OCI-LY7 (cell line): ENCODE results near the gene MVD. TPM values are rescaled to one million over a fixed set of nuclear protein-coding genes. Genes with fewer than 3 reads are reported as not detected.

ENCODE experiments used
- BruUV-seq: library from RNA; stranded (reverse); fragments of 400-500 nt; replicated peaks from 2 replicates; lab custom pipeline; 2021; lab: Mats Ljungman, UMichigan
- CTCF ChIA-PET: fragments of 300-600 bp; sonication (Branson Sonifier 250); formaldehyde crosslinking; loops from one replicate; lab custom pipeline; 2022; ENCODE audit warnings: antibody characterized with exemption; ENCODE audit not compliant: unreplicated experiment; lab: Charles Lee
- POLR2A ChIA-PET: fragments of 300-600 bp; sonication (Branson Sonifier 250); formaldehyde crosslinking; loops from one replicate; lab custom pipeline; 2022; ENCODE audit warnings: antibody characterized with exemption; lab: Charles Lee
- DNase-seq: peaks from one replicate; pipeline ENCODE4 v3.0.0-alpha.2; 2015; ENCODE audit warnings: low spot score
- H2AFZ ChIP-seq: fragments of 200-600 bp; sonication (generic), shearing (Covaris generic); 2 replicates; pipeline ENCODE4 v1.6.1; 2014; ENCODE audit warnings: mild to moderate bottlenecking, antibody characterized with exemption, low read length, moderate library complexity
- H3K27ac ChIP-seq: fragments of 200-600 bp; sonication (generic); 2 replicates; pipeline ENCODE4 v1.5.1; 2014; ENCODE audit warnings: mixed run types, low read depth, mild to moderate bottlenecking, moderate library complexity, low read length, inconsistent platforms; ENCODE audit not compliant: poor library complexity, severe bottlenecking
- H3K36me3 ChIP-seq: fragments of 200-600 bp; sonication (generic); 2 replicates; pipeline ENCODE4 v1.6.1; 2014; ENCODE audit warnings: mild to moderate bottlenecking, antibody characterized with exemption, low read length, moderate library complexity, mixed read lengths; ENCODE audit not compliant: insufficient read depth
- H3K4me1 ChIP-seq: fragments of 200-600 bp; sonication (generic); 2 replicates; pipeline ENCODE4 v1.5.1; 2014; ENCODE audit warnings: mild to moderate bottlenecking, low read length; ENCODE audit not compliant: insufficient read depth, poor library complexity, severe bottlenecking
- H3K4me2 ChIP-seq: fragments of 200-600 bp; sonication (generic); 2 replicates; pipeline ENCODE4 v1.6.1; 2014; ENCODE audit warnings: mild to moderate bottlenecking, low read length
- H3K4me3 ChIP-seq: fragments of 200-600 bp; sonication (generic); 2 replicates; pipeline ENCODE4 v1.5.1; 2014; ENCODE audit warnings: mild to moderate bottlenecking, low read depth, low read length; ENCODE audit not compliant: poor library complexity, severe bottlenecking
- H3K79me2 ChIP-seq: fragments of 200-600 bp; sonication (generic); 2 replicates; pipeline ENCODE4 v1.6.1; 2016; ENCODE audit warnings: low read depth, mild to moderate bottlenecking, low read length, moderate library complexity, mixed read lengths; ENCODE audit not compliant: insufficient read depth
- H3K9me2 ChIP-seq: fragments of 200-600 bp; sonication (generic); 2 replicates; pipeline ENCODE4 v1.6.1; 2016; ENCODE audit warnings: mild to moderate bottlenecking, low read length, mixed read lengths; ENCODE audit not compliant: insufficient read depth
- H3K9me3 ChIP-seq: fragments of 200-600 bp; sonication (generic); 2 replicates; pipeline ENCODE4 v1.6.1; 2014; ENCODE audit warnings: mild to moderate bottlenecking, mixed run types, low read length, mixed read lengths
- H4K20me1 ChIP-seq: fragments of 200-600 bp; sonication (generic); 2 replicates; pipeline ENCODE4 v1.6.1; 2014; ENCODE audit warnings: mild to moderate bottlenecking, antibody characterized with exemption, low read length, moderate library complexity, mixed read lengths; ENCODE audit not compliant: insufficient read depth
- EZH2phosphoT487 ChIP-seq: fragments of 200-600 bp; sonication (generic); IDR thresholded peaks from 2 replicates; pipeline ENCODE4 v1.6.1; 2018; ENCODE audit warnings: low read depth, borderline replicate concordance, mild to moderate bottlenecking, mixed run types, antibody characterized with exemption, low read length, moderate library complexity, mixed read lengths
- intact Hi-C: fragments of 100-400 bp; cut with micrococcal nuclease; formaldehyde crosslinking; loops from one replicate; pipeline ENCODE4 v1.10.0; 2022; ENCODE audit not compliant: unreplicated experiment
- total RNA-seq, 2 experiments: library from RNA; depleted of rRNA in 1 of 2; stranded (reverse); fragments of >200 nt in 1 of 2; shearing (Covaris generic) in 1 of 2; gene quantifications; 2 replicates each; pipeline ENCODE4 v1.2.3, GENCODE V29; 2014 to 2022
- TF ChIP-seq, protein P1 (sequence below): fragments of 200-600 bp; sonication (generic); conservative IDR thresholded peaks from 2 replicates; pipeline ENCODE4 v1.5.1; 2014; ENCODE audit warnings: mild to moderate bottlenecking, antibody characterized with exemption, low read length, moderate library complexity, mixed read lengths

Gene MVD
- total RNA-seq, 2 experiments from 2014 or later = 65.6 to 158 TPM

DNA sequence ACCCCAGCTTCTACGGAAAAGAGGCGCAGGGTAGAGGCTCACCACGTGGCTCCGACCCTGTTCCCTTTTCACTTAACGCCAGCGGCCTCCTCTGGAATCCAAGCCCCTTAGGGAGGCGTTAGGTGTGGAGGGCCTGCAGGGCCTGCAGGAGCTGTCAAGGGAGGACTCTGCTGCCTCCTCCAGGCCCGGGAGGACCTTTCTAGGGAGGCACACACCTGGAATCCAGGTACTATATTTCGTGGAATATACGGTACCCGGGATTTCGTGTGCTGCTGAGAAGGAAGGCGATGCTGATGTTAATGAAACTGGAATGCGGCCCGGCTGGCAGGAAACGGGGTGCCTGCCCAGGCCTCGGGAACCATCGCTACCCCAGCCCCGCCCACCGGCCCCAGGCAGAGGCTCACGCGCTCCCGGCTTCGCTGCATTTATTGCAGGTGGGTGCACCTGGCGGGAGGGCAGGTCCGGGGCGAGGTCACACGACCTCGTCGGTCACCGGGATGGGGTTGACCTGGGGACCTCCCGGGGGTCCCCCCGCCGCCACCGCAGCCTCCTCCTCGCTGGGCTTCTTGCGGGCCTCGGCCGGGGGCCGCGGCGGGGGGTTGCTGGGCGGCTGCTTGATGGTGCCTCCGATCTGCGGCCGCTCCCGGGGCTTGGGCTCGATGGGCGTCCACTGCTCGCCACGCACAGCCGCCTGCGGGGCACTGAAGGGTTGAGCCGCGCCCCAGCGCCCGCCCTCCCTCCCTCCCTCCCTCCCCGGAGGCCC is 19.8 kb downstream of the MVD start:
- Histone ChIP-seq H3K36me3 (peaks cover 57% of the 10 kb centered on the region), H3K4me1 (peaks cover 15% of the 10 kb centered on the region), H3K9me3 (no peaks in the 10 kb centered on the region), H3K9me2 (no peaks in the 10 kb centered on the region), H3K27ac (no peak overlapping the region), H4K20me1 (peaks cover 3% of the 10 kb centered on the region; the same call in 1 of the 2 replicates), H3K4me3 (no peak overlapping the region), H2AFZ (no peak overlapping the region), H3K79me2 (peaks cover 4% of the 10 kb centered on the region; the same call in 1 of the 2 replicates), H3K4me2 (no peak overlapping the region)
- BruUV-seq = no TSS peak
- POLR2A ChIA-PET = no interaction called here
- TF ChIP-seq, protein P1, sequence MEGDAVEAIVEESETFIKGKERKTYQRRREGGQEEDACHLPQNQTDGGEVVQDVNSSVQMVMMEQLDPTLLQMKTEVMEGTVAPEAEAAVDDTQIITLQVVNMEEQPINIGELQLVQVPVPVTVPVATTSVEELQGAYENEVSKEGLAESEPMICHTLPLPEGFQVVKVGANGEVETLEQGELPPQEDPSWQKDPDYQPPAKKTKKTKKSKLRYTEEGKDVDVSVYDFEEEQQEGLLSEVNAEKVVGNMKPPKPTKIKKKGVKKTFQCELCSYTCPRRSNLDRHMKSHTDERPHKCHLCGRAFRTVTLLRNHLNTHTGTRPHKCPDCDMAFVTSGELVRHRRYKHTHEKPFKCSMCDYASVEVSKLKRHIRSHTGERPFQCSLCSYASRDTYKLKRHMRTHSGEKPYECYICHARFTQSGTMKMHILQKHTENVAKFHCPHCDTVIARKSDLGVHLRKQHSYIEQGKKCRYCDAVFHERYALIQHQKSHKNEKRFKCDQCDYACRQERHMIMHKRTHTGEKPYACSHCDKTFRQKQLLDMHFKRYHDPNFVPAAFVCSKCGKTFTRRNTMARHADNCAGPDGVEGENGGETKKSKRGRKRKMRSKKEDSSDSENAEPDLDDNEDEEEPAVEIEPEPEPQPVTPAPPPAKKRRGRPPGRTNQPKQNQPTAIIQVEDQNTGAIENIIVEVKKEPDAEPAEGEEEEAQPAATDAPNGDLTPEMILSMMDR = no peak
- no peak for TF ChIP-seq EZH2phosphoT487
- no peak for DNase-seq
- intact Hi-C loops = no loop called here
- CTCF ChIA-PET = no interaction called here

- no peak overlapping the region for H2AFZ ChIP-seq
- no peaks in the 10 kb centered on the region for H4K20me1 ChIP-seq
- H3K4me3 ChIP-seq = no peak overlapping the region
- peak; percentile 42 for DNase-seq
- H3K9me3 ChIP-seq = no peaks in the 10 kb centered on the region
- no peaks in the 10 kb centered on the region for H3K9me2 ChIP-seq
- ChIA-PET POLR2A (no interaction called here), CTCF (no interaction called here)
- no peak for TF ChIP-seq EZH2phosphoT487
- TF ChIP-seq, protein P1 = no peak
- H3K27ac ChIP-seq = no peak overlapping the region
- H3K36me3 ChIP-seq = peaks cover 34% of the 10 kb centered on the region
- H3K4me1 ChIP-seq = peaks cover 22% of the 10 kb centered on the region
- BruUV-seq = no TSS peak
- H3K4me2 ChIP-seq = no peak overlapping the region
- H3K79me2 ChIP-seq = no peaks in the 10 kb centered on the region
- intact Hi-C loops = no loop called here
Observed at GRCh38 chr16:88640498-88641247, 22.2 kb downstream of the MVD start.
